GF-D8 (cell line): ENCODE measurements around the gene BTAF1.
"Not testable (repeated sequence)": the region's sequence is repeated elsewhere in the genome, so short reads cannot be mapped to it uniquely, and the experiment has no call there.

Experiments used
- DNase-seq: peaks from one replicate; lab custom pipeline; 2025; lab: John Stamatoyannopoulos, UW

BTAF1 gene

DNA sequence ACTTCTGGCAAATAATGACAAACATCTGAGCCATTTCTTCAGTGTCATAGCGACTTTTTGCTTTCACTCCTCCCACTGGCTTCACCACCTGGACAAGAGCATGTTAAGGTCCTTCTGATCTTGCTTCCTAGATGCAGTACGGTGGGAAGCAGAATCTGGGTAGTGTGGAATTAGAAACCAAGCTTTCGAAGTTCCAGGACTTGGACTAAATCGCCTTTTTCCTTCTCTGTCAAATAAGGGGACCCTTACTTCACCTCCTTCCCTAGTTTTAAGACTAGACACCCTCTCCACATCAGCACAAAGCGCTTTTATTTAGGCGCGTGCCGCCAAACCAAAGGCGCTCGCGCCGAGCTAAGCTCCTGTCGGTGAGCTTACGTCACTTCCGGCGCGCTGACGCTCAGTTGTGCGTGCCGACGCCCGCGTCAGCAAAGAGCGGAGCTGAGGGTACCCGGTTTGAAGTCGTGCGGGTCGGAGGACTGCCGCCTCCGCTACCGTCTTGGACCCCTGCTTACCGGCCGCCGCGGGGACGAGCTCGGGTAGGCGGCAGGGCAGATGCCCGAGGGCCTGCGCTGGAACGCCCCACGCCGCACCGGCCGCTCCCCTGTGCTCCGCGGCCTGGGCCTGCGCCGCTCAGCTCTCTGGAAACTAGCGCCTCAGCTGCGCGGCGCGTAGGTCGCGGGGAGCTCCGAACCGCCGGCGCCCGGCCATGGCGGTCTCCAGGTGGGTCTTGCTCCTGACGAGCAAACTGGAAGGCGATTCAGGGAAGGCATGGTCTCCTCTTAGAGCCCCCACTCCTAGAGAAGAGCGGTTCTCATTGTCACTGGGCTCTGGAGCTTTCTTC, at the start of gene BTAF1:
TSS of gene BTAF1 (plus strand) at position 400 of the 841 bp plus-strand sequence. CDS start at position 707, 307 bp downstream.
- peak; percentile 63 for DNase-seq

DNA sequence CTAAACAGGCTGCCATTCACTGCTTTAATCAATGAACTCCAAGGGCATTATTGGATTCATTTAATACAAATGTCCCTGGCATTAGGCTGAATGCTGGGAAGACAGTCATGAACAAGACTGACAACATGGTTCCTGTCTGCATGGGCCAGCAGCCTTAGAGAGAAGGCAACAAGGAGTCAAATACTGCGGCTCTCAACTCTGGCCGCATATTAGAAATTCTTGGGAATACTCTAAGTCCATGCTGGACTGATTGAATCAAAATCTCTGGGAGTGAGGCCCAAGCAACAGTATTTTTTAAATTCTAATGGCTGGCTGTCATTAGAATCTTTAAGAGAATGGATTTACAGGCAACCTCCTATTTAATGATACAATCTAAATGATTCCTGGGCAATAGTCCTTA, 48.4 kb upstream of the BTAF1 start:
- no peak for DNase-seq

DNA sequence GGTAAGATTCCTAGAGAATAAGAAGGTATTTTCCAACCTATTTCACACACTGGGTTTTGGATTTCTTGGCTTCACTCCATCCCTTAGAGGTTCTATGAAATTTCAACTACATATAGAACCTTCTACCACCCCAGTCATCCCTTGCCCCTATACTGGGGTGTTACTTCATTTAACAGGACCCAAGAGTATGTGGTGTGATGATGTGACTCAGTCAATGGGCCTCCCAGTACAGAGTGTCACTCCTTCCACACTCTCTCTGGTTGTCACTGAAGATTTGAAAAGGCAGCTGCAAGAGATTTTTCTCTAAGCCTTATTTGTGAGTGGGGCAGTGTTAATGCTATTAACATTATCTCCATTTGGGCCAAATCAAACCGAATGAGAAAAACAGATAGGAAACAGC, 47.8 kb upstream of the BTAF1 start:
- DNase-seq = no peak

DNA sequence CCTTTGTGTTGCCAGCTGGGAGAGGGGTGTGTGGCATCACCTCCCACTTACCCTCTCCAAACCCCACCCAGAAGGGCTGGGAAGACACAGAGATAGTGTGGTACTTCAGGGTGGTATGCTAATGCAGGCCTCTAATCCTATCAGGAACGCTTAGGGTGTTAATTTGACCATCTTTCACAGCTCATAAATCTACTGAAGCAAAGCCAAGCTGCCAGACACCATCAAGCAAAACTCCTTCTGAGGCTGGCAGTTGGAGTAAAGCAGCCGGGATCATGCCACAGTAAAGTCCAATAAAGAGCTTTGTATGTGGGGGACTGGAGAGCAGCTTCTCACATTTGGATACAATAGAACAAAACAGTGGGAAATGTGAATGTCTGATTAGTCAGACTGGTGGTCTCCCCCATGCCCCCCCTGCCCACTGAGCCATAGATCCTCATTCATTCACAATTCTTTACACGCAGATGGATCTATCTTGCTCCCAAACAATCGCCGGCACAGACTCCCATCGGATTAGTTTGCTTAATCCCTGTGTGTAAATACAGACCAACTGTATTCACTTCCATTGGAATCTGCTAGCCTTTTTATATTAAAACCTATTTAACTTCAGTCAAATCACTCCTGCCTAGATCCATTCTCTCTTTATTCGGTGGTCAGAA, 43.9 kb upstream of the BTAF1 start:
- no peak for DNase-seq

DNA sequence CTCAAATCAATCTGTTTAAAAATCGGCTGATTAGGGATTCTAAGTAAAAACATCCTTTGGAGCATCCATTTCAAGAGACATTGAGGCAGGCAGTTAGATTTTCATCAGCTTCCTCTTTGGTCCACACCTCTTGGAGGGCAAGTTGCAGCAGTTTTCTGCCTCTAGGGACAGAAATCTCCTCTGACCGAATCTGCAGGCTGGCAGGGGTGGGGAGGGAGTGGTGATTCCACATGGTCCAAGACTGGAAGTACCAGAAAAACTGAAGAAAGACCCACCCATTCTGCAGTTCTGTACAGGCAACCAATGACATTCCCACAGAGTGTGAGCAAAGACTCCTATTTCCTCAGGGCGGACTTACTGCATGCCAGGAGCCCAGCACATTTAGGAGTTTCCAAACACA, 43.3 kb upstream of the BTAF1 start:
- DNase-seq = no peak

DNA sequence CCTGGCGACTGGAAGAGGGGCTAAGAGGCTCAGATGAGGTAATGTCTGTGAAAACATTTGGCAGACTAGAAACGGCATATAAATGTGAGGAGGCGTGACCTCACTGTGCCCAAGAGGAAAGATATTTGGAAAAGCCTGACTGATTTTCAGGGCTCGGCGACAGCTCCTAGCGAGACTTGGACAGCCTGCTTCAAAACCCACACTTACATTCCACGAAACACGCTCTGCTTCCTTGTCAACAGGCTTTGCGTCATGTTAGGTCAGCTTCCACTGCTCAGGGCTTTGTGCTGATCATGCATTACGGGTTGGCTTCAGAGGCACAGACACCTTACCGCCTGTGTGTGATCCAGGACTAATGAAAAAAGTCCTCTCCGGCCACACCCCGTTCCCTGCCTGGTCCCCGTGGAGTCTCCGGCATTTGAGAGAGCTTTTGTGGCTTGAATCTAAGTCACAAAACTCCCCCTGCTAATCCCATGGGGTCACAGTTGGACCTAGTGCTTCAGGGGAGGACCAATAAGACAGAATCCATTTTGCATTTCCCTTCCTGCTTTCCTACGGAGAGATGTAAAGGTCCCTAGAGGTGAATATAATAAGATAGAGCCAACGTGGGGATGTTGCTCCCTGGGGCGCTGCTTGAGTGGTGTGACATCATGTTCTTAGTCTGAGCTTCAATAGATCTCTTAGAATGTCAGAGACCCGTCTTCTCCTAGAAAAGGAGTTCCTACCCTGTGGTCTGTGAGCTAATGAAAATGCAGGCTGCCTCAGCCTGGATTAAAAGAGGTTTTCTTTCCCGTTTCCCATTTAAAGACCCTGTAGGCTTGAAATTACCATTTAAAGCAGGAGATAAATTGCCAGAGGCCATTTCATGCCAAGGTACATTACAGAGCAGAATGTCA, 39.8 kb upstream of the BTAF1 start:
- no peak for DNase-seq

DNA sequence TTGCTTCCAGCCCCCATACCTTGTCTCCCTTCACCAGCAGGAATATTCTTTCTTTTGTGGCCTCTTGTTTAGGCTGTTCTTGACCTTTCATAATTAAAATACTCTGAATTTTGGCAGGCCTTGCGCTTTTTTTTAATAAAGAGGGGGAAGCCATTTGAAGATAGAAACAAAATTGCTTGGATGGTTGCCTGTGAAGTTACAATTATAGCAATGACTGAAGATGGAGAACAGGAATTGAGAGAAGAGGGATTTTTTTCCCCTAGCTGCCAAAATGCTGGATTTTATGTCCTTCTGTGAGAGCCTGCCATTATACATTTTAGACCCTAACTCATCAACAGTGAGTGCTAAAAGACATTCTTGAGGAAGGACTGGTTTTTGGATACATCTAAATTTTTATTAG, 39.0 kb upstream of the BTAF1 start:
- no peak for DNase-seq

DNA sequence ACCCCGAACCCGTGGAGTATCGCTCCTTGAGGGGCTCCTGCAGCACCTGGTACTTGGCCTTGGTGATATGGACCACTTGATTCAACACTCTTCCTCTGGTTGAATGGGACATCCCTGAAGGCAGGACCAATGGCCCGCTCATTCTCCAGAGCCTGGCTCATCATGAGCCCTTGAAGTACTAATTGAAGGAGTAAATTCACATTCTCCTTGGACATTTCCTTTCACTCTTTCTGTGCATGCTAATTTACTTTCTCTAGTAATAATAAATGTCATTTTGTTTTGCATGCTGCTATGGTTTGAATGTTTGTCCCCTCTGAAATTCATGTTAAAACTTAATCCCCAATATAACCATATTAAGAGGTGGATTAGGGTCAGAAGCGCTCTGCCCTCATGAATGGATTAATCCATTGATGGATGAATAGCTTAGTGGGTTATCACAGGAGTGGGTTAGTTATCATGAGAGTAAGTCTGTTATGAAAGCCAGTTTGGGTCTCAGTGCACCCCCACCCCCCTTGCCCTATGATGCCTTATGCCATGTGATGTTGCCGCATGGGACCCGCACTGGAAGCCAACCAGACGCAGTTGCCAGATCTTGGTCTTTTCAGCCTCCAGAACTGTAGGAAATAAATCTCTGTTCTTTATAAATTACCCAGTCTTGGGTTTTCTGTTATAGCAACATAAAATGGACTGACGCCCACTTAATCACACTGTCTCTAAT, 38.0 kb upstream of the BTAF1 start:
- DNase-seq = no peak

DNA sequence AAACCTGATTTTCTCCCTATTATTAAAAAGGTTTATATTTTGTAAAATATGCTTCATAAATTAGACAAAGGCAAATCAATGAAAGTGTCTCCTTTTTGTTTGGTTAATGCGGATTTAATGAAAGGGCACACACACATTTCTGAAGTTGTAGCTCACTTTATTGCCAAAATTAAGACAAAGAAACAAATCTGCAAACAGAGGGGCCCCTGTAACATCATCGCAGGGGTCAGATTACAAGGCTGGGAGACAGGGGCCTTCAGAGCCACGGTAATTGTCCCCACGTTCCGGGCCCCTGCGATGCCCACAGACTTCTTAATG, 36.7 kb upstream of the BTAF1 start:
- DNase-seq = no peak

DNA sequence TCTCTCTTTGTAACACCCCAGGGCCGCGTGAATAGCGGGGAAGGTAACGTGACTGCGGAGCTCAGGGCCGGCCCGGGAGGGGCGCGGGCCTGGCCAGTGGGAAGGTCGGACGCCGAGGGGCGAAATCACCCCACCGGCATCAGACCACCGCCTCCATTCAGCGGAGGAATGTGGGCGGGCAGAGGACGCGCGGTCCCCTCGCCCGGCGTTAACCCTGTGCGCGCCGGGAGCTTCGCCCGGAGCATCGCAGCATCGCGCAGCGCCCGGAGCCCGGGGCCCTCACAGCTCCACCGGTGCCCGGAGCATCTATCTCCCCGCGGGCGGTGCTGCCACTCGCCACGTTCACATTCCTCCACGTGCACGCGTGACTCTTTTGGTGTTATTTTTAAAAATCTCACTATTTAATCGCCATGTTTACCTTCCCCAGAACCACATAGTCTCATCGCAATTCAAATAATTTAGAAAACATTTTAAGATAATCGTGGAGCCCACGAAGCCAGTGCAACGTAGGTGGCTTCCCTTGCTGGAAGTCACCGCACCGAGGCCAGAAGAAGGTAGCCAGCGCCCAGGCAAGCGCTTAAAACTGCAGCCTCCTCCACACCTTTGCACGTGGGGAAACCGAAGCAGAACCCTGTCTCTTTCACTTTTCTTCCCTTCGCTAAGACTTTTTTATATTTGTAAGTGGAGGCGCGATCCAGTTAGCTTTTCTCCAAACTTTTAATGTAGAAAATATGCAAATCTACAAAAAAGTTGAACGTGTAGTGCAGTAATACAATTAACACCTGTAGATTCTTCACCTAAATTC, 36.1 kb upstream of the BTAF1 start:
- DNase-seq = no peak

DNA sequence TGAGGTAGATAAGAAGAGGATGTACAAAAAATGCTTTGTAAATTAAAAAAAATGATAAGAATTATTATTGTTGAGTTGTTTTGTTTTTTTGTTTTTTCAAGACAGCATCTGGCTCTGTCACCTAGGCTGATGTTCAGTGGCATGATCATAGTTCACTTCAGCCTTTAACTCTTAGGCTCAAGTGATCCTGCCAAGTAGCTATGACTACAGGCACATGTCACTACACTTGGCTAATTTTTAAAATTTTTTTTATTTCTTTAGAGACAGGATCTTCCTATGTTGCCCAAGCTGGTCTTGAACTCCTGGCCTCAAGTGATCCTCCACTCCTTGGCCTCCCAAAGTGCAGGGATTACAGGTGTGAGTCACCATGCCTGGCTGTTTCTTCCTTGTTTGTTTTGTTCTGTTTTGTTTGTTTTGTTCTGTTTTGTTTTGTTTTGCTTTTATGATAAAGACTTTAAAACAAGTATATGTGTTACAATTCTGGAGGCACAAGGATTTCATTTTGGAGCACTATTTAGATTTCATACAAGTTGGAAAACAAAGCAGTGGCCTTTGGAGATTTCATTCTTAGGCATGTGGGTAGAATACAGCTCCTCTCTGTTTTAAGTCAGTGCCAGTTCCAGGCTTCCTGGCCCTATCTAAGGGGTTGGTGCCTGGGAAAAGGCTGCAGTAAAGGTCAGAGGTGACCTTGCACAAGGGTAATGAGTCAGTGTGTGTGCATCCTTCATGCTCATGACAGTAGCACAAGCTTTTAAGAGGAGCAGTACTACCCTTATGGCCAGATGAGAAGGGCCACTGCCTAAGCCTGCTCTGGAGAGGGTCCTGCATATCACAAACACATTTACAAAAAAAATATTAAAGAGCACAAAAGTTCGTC, 32.2 kb upstream of the BTAF1 start:
- no peak for DNase-seq

DNA sequence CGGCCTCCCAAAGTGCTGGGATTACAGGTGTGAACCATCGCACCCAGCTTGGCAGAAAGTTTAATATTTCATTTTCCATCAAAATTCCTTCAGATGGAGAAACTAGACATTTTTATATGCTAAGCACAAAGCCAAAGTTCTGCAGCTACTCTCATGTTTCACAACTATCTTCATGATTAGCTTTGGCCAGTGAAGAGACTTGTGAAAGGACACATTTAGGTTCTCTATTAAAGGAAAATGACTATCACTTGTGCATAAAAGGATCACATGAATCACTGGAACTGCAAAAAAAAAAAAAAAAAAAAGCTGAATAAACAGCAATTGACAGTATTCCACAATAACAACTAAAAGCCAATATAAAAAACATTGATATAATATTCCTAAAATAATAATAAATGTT, 30.5 kb upstream of the BTAF1 start:
- DNase-seq = no peak

DNA sequence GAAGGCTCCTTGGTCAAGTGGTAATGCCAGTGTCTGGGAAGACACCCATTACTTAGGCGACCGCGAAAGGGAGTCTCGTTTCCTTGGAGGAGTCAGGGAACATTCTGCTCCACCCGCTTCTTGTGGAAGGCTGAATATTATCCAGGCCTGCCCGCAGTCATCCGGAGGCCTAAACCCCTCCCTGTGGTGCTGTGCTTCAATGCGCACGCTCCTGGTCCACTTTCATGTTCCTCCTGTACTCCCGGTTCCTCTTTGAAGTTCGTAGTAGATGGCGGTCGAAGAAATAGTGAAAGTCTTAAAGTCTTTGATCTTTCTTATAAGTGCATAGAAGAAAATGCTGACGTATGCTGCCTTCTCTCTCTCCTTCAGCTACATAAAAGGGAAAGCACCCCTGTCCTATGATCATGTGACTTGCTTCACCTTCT, 29.3 kb upstream of the BTAF1 start:
- DNase-seq = not testable (repeated sequence)

DNA sequence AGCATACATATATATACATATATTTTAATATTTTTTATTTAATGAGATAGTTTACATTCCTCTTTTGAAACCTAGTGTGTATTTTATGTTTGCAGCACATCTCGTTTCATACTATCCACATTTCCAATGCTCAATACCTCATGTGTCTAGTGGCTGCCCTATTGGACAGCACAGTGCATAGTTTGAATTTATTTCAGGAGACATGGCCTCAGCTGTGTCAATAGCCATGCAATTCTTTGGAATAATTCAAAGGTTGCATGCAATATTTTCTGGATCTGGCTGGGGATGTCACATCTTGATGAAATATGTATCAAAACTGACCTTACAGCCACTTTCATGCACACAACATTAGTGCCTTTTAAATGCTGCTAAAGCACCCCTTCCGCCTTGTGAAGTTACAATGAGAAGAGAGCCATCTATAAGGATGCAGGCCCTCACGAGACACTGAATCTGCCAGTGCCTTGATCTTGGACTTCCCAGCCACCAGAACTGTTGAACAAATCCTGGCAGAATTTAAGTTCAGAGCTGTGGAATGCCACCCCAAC, 27.3 kb upstream of the BTAF1 start:
- DNase-seq = no peak

DNA sequence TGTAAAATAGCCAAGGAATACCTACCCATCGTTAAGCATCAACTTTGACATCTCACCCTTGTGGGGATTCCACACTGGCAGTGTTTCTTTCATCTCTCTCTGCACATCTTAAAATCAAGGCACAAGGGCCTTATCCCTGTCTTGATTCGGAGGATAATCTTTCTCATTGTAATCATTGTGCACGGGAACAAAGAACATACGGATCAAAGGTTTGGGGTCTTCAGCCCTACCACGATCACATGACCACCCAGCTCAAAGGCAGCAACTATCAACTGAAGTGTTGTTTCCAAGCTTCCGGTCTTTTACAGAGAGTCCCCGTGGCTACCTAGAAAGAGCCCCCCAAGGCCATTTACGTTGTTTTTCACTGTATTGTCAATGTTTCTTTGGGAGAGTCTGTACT, 26.1 kb upstream of the BTAF1 start:
- no peak for DNase-seq

DNA sequence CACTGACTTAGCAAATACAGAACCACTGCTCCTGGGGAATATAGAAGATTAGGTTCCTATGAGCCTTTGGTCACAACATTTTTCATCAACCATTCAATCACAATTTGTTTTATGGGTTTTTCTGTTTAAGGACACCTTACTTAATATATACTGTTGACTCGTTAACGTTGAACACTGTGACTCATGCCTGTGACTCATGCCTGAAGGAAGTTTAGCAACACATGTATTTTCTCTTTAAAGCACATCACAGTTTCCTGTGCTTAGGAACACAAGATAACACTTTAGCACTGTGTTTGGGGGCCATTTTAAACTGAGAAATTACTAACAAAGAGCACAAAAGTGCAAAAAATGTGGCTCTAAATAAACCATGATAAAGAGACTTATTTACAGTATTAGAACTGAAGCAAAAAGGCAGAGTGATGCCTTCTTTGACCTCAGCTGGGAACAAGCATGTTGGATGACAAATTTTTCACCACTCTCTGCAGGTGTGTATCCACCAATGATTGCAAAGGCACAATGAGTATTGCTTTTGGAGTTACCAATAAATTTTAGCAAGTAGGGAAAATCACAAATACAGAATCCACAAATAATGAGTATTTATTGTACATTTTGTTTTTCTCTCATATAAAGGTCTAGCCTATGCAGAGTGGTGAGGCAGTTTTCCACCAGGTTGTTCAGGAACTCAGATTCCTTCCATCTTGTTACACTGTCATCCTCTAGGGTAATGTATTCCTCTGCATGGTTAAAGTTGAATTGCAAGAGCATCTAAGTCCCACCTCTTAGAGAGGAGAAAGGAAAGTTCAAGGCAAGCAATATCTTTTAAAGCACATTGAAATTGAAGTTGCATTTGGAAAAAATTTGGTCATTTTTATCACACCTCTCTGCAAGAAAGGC, 21.5 kb upstream of the BTAF1 start:
- peak; percentile 96 for DNase-seq

DNA sequence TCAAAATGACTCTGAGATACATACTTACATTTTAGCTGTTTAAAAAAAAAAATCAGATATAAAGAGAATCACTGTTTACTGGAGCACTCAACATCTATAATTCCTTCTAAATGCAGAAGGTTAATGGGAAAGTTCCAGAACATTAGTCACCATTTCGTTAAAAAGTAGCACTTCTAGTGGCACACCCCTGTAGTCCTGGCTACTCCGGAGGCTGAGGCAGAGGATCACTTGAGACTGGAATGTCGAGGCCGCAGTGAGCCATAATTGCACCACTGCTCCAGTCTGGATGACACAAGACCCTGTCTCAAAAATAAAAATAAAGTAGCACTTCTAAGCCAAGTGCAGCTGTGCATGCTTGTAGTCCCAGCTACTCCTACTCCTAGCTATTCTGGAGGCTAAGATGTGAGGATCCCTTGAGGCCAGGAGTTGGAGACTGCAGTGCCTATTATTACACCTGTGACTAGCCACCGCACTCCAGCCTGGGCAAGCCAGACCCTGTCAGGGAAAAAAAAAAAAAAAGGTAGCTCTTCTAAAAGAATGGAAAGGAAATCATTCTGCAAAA, 16.5 kb upstream of the BTAF1 start:
- DNase-seq = no peak

DNA sequence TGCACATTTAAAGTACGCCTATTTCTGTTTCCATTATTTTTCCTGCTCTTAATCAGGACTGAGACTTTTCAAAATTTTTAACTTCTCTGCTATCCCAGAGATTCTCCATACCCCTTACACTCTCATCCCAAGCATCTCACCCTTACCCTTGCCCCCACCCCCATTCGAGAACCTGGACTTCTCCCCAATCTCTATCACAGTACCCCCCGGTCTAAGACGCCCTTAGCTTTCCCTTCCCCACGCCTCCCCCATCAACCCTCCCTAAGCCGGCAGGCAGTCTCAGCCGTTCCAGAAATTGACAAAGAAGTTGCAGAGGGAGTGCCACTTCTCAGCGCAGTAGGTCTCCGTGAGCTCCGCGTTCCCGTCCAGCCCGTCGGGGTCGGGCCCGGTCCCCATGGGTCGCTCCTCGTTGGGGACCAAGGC, 15.6 kb upstream of the BTAF1 start:
- DNase-seq = no peak
